Stomach (tissue), 9 donors: ENCODE results near the gene RAD9A. TPM values are rescaled to one million over a fixed set of nuclear protein-coding genes. Genes with fewer than 3 reads are reported as not detected.

ENCODE experiments used
- DNase-seq, 2 donors: peaks; one replicate each; pipeline versions ENCODE4 v3.0.0 to v3.0.0-alpha.2; 2013 to 2019
- H3K27ac ChIP-seq, 5 donors: fragments of 200-600 bp in 4 of 5; sonication (generic) in 4 of 5; one replicate each; pipeline ENCODE4 v1.5.1; 2013 to 2019; ENCODE audit warnings: mild to moderate bottlenecking in 1 of 5, moderate library complexity in 1 of 5
- H3K27me3 ChIP-seq, 3 donors: fragments of 200-600 bp; sonication (generic); one replicate each; pipeline ENCODE4 v1.5.1; 2017 to 2019; ENCODE audit warnings: mixed run types in 1 of 3
- H3K36me3 ChIP-seq, 4 donors: fragments of 200-600 bp; sonication (generic); 1 replicate in 3 of 4; 2 replicates in 1 of 4; pipeline ENCODE4 v1.5.1; 2016 to 2019
- H3K4me1 ChIP-seq, 4 donors: fragments of 200-600 bp; sonication (generic); one replicate each; pipeline ENCODE4 v1.5.1; 2016 to 2019
- H3K4me3 ChIP-seq, 4 donors: fragments of 200-600 bp; sonication (generic) in 3 of 4; one replicate each; pipeline ENCODE4 v1.5.1; 2016 to 2019; ENCODE audit warnings: mild to moderate bottlenecking in 1 of 4
- H3K9me3 ChIP-seq, 4 donors: fragments of 200-600 bp; sonication (generic); one replicate each; pipeline ENCODE4 v1.5.1; 2016 to 2019
- CTCF ChIP-seq, 7 experiments: fragments of 450-650 bp in 4 of 7; fragments of 200-600 bp in 3 of 7; sonication (generic) in 3 of 7; IDR thresholded peaks; one replicate each; pipeline ENCODE4 v1.5.1; 2016 to 2019; ENCODE audit warnings: antibody characterized with exemption in 7 of 7, control low read depth in 2 of 7, mild to moderate bottlenecking in 1 of 7
- EP300 ChIP-seq: sonication (generic); formaldehyde crosslinking; IDR thresholded peaks from one replicate; pipeline ENCODE4 v1.6.1; 2017; ENCODE audit warnings: antibody characterized with exemption
- POLR2A ChIP-seq, 4 donors: fragments of 450-650 bp; IDR thresholded peaks; one replicate each; pipeline ENCODE4 v1.6.1; 2016; ENCODE audit warnings: antibody characterized with exemption in 4 of 4, control low read depth in 2 of 4, mild to moderate bottlenecking in 1 of 4, moderate library complexity in 1 of 4
- POLR2AphosphoS5 ChIP-seq, 3 donors: sonication (generic); formaldehyde crosslinking; IDR thresholded peaks; one replicate each; pipeline ENCODE4 v1.6.1; 2016; ENCODE audit warnings: antibody characterized with exemption in 3 of 3
- WGBS, 5 donors: extraction: QIAGEN DNeasy Blood & Tissue Kit in 3 of 5; methylation state at CpG; one replicate each; pipeline versions ENCODE4 v1.1.5 to v1.1.7; 2013 to 2018; 5-methylcytosine and 5-hydroxymethylcytosine counted together
- intact Hi-C: fragments of 100-400 bp; cut with DNase I; formaldehyde crosslinking; loops from one replicate; pipeline ENCODE4 v1.15.1; 2023; ENCODE audit warnings: low total_unique reads
- polyA plus RNA-seq, 3 donors: library from polyadenylated mRNA; stranded (reverse); fragments of 200-250 nt; gene quantifications; one replicate each; pipeline ENCODE4 v1.2.3, GENCODE V29; 2013
- total RNA-seq, 5 donors: library from RNA; depleted of rRNA; stranded (reverse); fragments of >200 nt; gene quantifications; one replicate each; pipeline versions ENCODE4 v1.1.0 to v1.2.3, GENCODE V29; 2014 to 2016
- donor health status: healthy with polysubstance abuse.
- donor health status: Bipolar disorder and iron deficiency.
- donor health status: healthy.

Gene RAD9A
- total and polyA plus RNA-seq, 8 donors: 7.0 to 88.9 (median 28.7) TPM

- no peaks in the 10 kb centered on the region for H3K27me3 ChIP-seq
- no peak for TF ChIP-seq CTCF (IDR thresholded peaks at IDR 0.05)
- no peak for TF ChIP-seq EP300
- no peak for TF ChIP-seq POLR2AphosphoS5 (IDR thresholded peaks at IDR 0.05)
- TF ChIP-seq POLR2A (IDR thresholded peaks at IDR 0.05): no peak
- peak overlapping the region in 1 of 5 donors; percentile 96 for H3K27ac ChIP-seq
- H3K36me3 ChIP-seq: peaks cover 49 to 92% (median 86%) of the 10 kb centered on the region in 4 donors
- no peak overlapping the region for H3K4me3 ChIP-seq
- peaks cover 12 to 60% (median 42%) of the 10 kb centered on the region in 4 donors for H3K4me1 ChIP-seq
- intact Hi-C loops: loop anchor here (10.0 kb wide), 1 partner anchor 71 kb away; the partner anchor contains the start of genes CDK2AP2 and PITPNM1
- WGBS, 5 donors: 77 to 83% (median 78%) methylated on average over 17 to 22 of the region's 22 CpGs
- DNase-seq: no peak
- no peaks in the 10 kb centered on the region for H3K9me3 ChIP-seq
These were observed 42.0 kb downstream of the RAD9A start for GRCh38 chr11:67433536-67434394.

GRCh38 chr11:67434395-67434881, 42.7 kb downstream of the RAD9A start:
- peak in 1 of 3 donors; percentile 4 for TF ChIP-seq POLR2AphosphoS5 (IDR thresholded peaks at IDR 0.05)
- TF ChIP-seq CTCF (IDR thresholded peaks at IDR 0.05): no peak
- Histone ChIP-seq H3K36me3 (peaks cover 49 to 99% (median 93%) of the 10 kb centered on the region in 4 donors), H3K9me3 (no peaks in the 10 kb centered on the region), H3K4me3 (peak overlapping the region in 1 of 4 donors; percentile 45), H3K27me3 (no peaks in the 10 kb centered on the region), H3K4me1 (peaks cover 6 to 60% (median 41%) of the 10 kb centered on the region in 4 donors), H3K27ac (peak overlapping the region in 1 of 5 donors; percentile 96)
- intact Hi-C loops: loop anchor here (10.0 kb wide), 1 partner anchor 70 kb away; the partner anchor contains the start of genes CDK2AP2 and PITPNM1
- DNase-seq: no peak
- 71 to 84% (median 74%) methylated on average over 10 to 23 of the region's 23 CpGs for WGBS, 5 donors

DNA sequence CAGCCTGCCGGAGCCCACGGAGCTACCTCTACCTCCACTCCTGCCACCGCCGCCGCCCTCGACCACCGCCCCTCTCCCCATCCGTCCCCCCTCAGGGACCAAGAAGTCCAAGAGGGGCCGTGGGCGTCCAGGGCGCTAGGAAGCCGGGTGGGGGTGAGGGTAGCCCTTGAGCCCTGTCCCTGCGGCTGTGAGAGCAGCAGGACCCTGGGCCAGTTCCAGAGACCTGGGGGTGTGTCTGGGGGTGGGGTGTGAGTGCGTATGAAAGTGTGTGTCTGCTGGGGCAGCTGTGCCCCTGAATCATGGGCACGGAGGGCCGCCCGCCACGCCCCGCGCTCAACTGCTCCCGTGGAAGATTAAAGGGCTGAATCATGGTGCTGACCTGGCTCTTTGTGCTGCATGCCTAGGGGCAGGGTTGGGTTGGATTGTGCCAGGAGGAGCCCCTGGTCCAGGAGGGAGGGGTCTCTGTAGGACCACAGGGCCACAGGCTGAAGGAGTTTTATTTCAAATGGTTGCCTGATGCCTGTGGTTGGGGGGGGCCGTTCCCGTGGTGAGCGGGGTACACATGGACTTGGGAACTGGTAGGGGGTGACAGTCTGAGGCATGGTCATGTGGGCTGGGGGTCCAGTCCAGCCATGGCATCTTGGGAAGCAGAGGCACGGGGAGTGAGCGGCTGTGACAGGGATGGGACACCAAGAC, 43.4 kb downstream of the RAD9A start:
- DNase-seq: no peak
- Histone ChIP-seq H3K4me1 (peaks cover 7 to 60% (median 41%) of the 10 kb centered on the region in 4 donors), H3K36me3 (peaks cover 49 to 99% (median 97%) of the 10 kb centered on the region in 4 donors), H3K4me3 (peak overlapping the region in 2 of 4 donors; percentile 33 to 45), H3K9me3 (no peaks in the 10 kb centered on the region), H3K27ac (peak overlapping the region in 1 of 5 donors; percentile 96), H3K27me3 (no peaks in the 10 kb centered on the region)
- intact Hi-C loops: loop anchor here (10.0 kb wide), 1 partner anchor 70 kb away; the partner anchor contains the start of genes CDK2AP2 and PITPNM1
- WGBS, 5 donors: 70 to 81% (median 76%) methylated on average over 23 to 26 of the region's 26 CpGs
- TF ChIP-seq POLR2A (IDR thresholded peaks at IDR 0.05) (no peak), POLR2AphosphoS5 (IDR thresholded peaks at IDR 0.05) (no peak), CTCF (IDR thresholded peaks at IDR 0.05) (no peak)
